B cell (primary cell): ENCODE results near the gene CA5A. TPM values are rescaled to one million over a fixed set of nuclear protein-coding genes. Genes with fewer than 3 reads are reported as not detected.

ENCODE experiments used
- ATAC-seq: fragments of 200-7000 bp; cut with Tn5 transposase; one replicate; pipeline ENCODE4 v1.10.0; 2021; ENCODE audit warnings: low read depth, mild to moderate bottlenecking, moderate number of reproducible peaks, moderate library complexity
- CTCF ChIA-PET: fragments of 350-600 bp; sonication (Branson Sonifier 250); formaldehyde crosslinking; loops from one replicate; lab custom pipeline; 2021; ENCODE audit warnings: antibody characterized with exemption, inconsistent platforms; lab: Charles Lee
- POLR2A ChIA-PET: fragments of 350-600 bp; sonication (Branson Sonifier 250); formaldehyde crosslinking; loops from one replicate; lab custom pipeline; 2021; ENCODE audit warnings: antibody characterized with exemption; lab: Charles Lee
- DNase-seq: peaks from one replicate; pipeline ENCODE4 v3.0.0; 2013
- H2AFZ ChIP-seq: 2 replicates; pipeline ENCODE4 v1.6.1; 2012; ENCODE audit warnings: mild to moderate bottlenecking, low read depth, low read length; ENCODE audit not compliant: insufficient read depth, poor library complexity, severe bottlenecking
- H3K27ac ChIP-seq, 2 donors: 1 replicate in 1 of 2; 2 replicates in 1 of 2; pipeline ENCODE4 v1.5.1; 2012 to 2013; ENCODE audit warnings: low read length in 2 of 2, mild to moderate bottlenecking in 2 of 2, moderate library complexity in 1 of 2
- H3K27me3 ChIP-seq, 4 experiments: fragments of 200-600 bp in 1 of 4; sonication (generic) in 1 of 4; replicated peaks in 1 of 4; 1 replicate in 2 of 4; 2 replicates in 2 of 4; pipeline versions ENCODE4 v1.6.1 to v1.7.0; 2013 to 2016; ENCODE audit warnings: low read length in 3 of 4, mild to moderate bottlenecking in 2 of 4, mixed read lengths in 1 of 4, moderate library complexity in 1 of 4; ENCODE audit not compliant: insufficient read depth in 4 of 4, control insufficient read depth in 3 of 4; ENCODE audit errors: control extremely low read depth in 1 of 4
- H3K36me3 ChIP-seq, 2 experiments: replicated peaks in 1 of 2; 1 replicate in 1 of 2; 2 replicates in 1 of 2; pipeline versions ENCODE4 v1.6.1 to v1.7.1; 2013; ENCODE audit warnings: low read length in 1 of 2; ENCODE audit not compliant: insufficient read depth in 2 of 2, control insufficient read depth in 1 of 2; ENCODE audit errors: control extremely low read depth in 1 of 2, extremely low read depth in 1 of 2
- H3K4me1 ChIP-seq, 2 donors: fragments of 200-600 bp in 1 of 2; sonication (generic) in 1 of 2; 1 replicate in 1 of 2; 2 replicates in 1 of 2; pipeline versions ENCODE4 v1.5.1 to v1.6.1; 2013 to 2017; ENCODE audit warnings: low read length in 2 of 2; ENCODE audit not compliant: control insufficient read depth in 2 of 2, insufficient read depth in 2 of 2
- H3K4me2 ChIP-seq: replicated peaks from 2 replicates; pipeline ENCODE3; 2012; ENCODE audit warnings: mild to moderate bottlenecking, low read depth, low read length; ENCODE audit not compliant: poor library complexity, severe bottlenecking
- H3K4me3 ChIP-seq, 5 experiments: fragments of 200-600 bp in 1 of 5; sonication (generic) in 1 of 5; 1 replicate in 3 of 5; 2 replicates in 2 of 5; pipeline versions ENCODE4 v1.5.1 to v1.7.0; 2011 to 2016; ENCODE audit warnings: low read length in 4 of 5, mild to moderate bottlenecking in 4 of 5, low read depth in 2 of 5, control low read depth in 1 of 5, moderate library complexity in 1 of 5; ENCODE audit not compliant: insufficient read depth in 1 of 5; ENCODE audit errors: control extremely low read depth in 1 of 5, extremely low read depth in 1 of 5
- H3K79me2 ChIP-seq: fragments of 200-600 bp; sonication (generic); one replicate; pipeline ENCODE4 v1.6.0; 2016; ENCODE audit warnings: low read length; ENCODE audit not compliant: control insufficient read depth, insufficient read depth
- H3K9ac ChIP-seq: fragments of 200-600 bp; sonication (generic); 2 replicates; pipeline ENCODE4 v1.6.1; 2017; ENCODE audit warnings: mild to moderate bottlenecking, low read length, moderate library complexity
- H3K9me3 ChIP-seq, 3 donors: one replicate each; pipeline versions ENCODE4 v1.6.1 to v1.7.1; 2013; ENCODE audit warnings: low read length in 2 of 3; ENCODE audit not compliant: control insufficient read depth in 2 of 3, insufficient read depth in 1 of 3; ENCODE audit errors: control extremely low read depth in 1 of 3
- H4K20me1 ChIP-seq: 2 replicates; pipeline ENCODE4 v1.6.0; 2012; ENCODE audit warnings: mild to moderate bottlenecking, low read length; ENCODE audit not compliant: insufficient read depth, control insufficient read depth, poor library complexity, severe bottlenecking
- H3K27ac Mint-ChIP-seq: one replicate; pipeline ENCODE4 v1.8.0; 2021; ENCODE audit warnings: mixed read lengths
- H3K27me3 Mint-ChIP-seq: one replicate; pipeline ENCODE4 v1.8.0; 2021; ENCODE audit warnings: mixed read lengths
- H3K4me1 Mint-ChIP-seq: one replicate; pipeline ENCODE4 v1.8.0; 2021; ENCODE audit warnings: mixed read lengths
- H3K4me3 Mint-ChIP-seq: one replicate; pipeline ENCODE4 v1.8.0; 2021; ENCODE audit warnings: mixed read lengths
- H3K9me3 Mint-ChIP-seq: one replicate; pipeline ENCODE4 v1.8.0; 2022; ENCODE audit warnings: mixed read lengths; ENCODE audit not compliant: insufficient read depth
- EZH2 ChIP-seq: IDR thresholded peaks from 2 replicates; pipeline ENCODE4 v1.6.1; 2012; ENCODE audit warnings: borderline replicate concordance, low read depth, mild to moderate bottlenecking, moderate library complexity, low read length; ENCODE audit not compliant: insufficient read depth, poor library complexity, severe bottlenecking
- WGBS: methylation state at CpG from one replicate; pipeline ENCODE4 v1.1.5; 2013; ENCODE audit warnings: missing lambda C conversion rate; ENCODE audit not compliant: insufficient coverage; 5-methylcytosine and 5-hydroxymethylcytosine counted together
- intact Hi-C: fragments of 100-400 bp; cut with micrococcal nuclease; formaldehyde crosslinking; loops from one replicate; pipeline ENCODE4 v1.10.0; 2022
- polyA plus RNA-seq: library from polyadenylated mRNA; depleted of rRNA; stranded (reverse); fragments of >200 nt; gene quantifications from 2 replicates; pipeline ENCODE4 v1.2.3, GENCODE V29; 2012
- total RNA-seq, 2 donors: library from RNA; stranded (reverse); fragments of 120-200 nt in 1 of 2; gene quantifications; 1 replicate in 1 of 2; 2 replicates in 1 of 2; pipeline versions ENCODE4 v1.2.3 to v1.2.4, GENCODE V29; 2013 to 2022
- TF ChIP-seq, protein P1 (sequence below): fragments of 200-600 bp; IDR thresholded peaks from one replicate; pipeline ENCODE4 v1.8.0; 2022; ENCODE audit warnings: antibody characterized with exemption, mild to moderate bottlenecking

CA5A gene
- total and polyA plus RNA-seq, 2 donors (not counting 1 experiment from before 2014, with no cell fraction given), result 0.27 TPM; not detected in 1

DNA sequence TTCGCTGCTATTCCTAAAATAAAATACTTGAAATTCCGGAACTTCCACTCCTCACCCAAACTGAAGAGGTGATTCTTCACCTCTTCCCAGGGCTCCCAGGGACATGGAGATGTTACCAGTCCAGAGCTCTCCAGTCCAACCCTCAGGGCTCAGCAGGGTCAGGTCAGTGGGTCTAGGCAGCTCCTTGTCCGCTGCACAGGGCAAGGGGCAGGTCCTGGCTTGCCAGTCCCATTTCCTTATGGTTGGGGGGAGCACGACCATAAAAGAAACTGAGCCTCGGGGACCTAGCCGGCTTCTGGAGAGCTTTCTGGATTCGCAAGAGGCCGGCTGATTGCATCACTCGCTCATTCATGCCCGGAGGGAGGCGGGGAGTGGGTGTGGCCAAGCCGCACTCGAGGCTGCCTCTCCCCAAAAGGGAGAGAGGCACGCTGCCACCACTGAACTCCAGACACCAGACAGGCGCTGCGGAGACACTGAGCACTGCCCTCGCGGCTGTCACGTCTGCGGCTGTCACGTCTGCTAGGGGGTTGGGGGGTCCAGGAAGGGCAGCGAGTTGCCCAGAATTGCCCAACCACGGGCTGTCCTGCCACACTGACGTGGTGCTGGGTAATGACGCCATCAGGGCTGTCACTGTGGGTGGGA lies 82.8 kb downstream of the CA5A start:
- TF ChIP-seq EZH2, result no peak
- TF ChIP-seq, protein P1, sequence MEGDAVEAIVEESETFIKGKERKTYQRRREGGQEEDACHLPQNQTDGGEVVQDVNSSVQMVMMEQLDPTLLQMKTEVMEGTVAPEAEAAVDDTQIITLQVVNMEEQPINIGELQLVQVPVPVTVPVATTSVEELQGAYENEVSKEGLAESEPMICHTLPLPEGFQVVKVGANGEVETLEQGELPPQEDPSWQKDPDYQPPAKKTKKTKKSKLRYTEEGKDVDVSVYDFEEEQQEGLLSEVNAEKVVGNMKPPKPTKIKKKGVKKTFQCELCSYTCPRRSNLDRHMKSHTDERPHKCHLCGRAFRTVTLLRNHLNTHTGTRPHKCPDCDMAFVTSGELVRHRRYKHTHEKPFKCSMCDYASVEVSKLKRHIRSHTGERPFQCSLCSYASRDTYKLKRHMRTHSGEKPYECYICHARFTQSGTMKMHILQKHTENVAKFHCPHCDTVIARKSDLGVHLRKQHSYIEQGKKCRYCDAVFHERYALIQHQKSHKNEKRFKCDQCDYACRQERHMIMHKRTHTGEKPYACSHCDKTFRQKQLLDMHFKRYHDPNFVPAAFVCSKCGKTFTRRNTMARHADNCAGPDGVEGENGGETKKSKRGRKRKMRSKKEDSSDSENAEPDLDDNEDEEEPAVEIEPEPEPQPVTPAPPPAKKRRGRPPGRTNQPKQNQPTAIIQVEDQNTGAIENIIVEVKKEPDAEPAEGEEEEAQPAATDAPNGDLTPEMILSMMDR, result no peak
- 30% methylated on average over 21 of the region's 25 CpGs for WGBS
- H3K27me3 Mint-ChIP-seq, result no peaks in the 10 kb centered on the region
- H3K4me1 ChIP-seq, result peaks cover 4 to 37% of the 10 kb centered on the region in 2 donors
- H3K4me2 ChIP-seq, result peak overlapping the region; percentile 70
- H3K4me1 Mint-ChIP-seq, result peaks cover 29% of the 10 kb centered on the region
- peak; percentile 69 for ATAC-seq
- no peaks in the 10 kb centered on the region for H4K20me1 ChIP-seq
- peak overlapping the region; percentile 29 for H3K9ac ChIP-seq
- peak overlapping the region; percentile 58 for H2AFZ ChIP-seq
- H3K27ac Mint-ChIP-seq, result peak overlapping the region; percentile 15
- no peaks in the 10 kb centered on the region for H3K9me3 Mint-ChIP-seq
- peak overlapping the region; percentile 71 for H3K4me3 Mint-ChIP-seq
- no peaks in the 10 kb centered on the region for H3K27me3 ChIP-seq
- H3K4me3 ChIP-seq, result peak overlapping the region in 2 of 5 experiments; percentile 22 to 46
- intact Hi-C loops, result loop anchor here (5.0 kb wide), 2 partner anchors 41 to 76 kb away; no protein-coding TSS in a partner anchor
- H3K27ac ChIP-seq, result no peak overlapping the region
- no peaks in the 10 kb centered on the region for H3K36me3 ChIP-seq
- POLR2A ChIA-PET, result interaction anchor here (0.9 to 1.5 kb wide), 2 partner anchors 10 to 75 kb away, joined by 3 to 4 read pairs; no protein-coding TSS in a partner anchor
- no peaks in the 10 kb centered on the region for H3K9me3 ChIP-seq
- CTCF ChIA-PET, result interaction anchor here (1.2 to 3.3 kb wide), 3 partner anchors 18 to 74 kb away, joined by 3 to 12 read pairs (median 6); no protein-coding TSS in a partner anchor
- H3K79me2 ChIP-seq, result peaks cover 30% of the 10 kb centered on the region
- peak; percentile 80 for DNase-seq

DNA sequence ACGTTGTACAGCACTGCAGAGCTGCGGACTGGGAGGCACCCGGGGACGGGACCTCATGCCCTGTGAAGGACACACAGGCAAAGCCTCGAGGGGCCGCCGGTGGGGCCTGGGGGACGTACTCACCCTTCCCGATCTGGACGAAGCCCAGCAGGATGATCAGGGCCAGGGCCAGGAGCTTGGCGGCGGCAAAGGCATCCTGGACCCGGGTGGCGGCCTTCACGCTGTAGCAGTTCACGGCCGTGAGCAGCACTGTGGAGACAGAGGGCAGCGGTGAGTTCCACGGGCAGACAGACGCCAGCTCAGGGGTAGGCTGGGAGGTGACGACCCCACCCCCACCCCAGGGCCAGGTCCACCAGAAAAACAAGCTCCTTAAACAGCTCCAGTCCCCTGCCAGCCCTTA lies 84.7 kb downstream of the CA5A start:
- H3K4me2 ChIP-seq, result no peak overlapping the region
- Mint-ChIP-seq H3K4me1 (peaks cover 24% of the 10 kb centered on the region), H3K4me3 (no peak overlapping the region), H3K27me3 (no peaks in the 10 kb centered on the region), H3K27ac (no peak overlapping the region), H3K9me3 (no peaks in the 10 kb centered on the region)
- ChIA-PET CTCF (interaction anchor here (0.9 to 3.6 kb wide), 4 partner anchors 19 to 97 kb away, joined by 3 to 72 read pairs (median 8); partner anchors contain the start of gene SLC7A5), POLR2A (no interaction called here)
- 95% methylated on average over 21 of the region's 21 CpGs for WGBS
- H3K27me3 ChIP-seq, result no peaks in the 10 kb centered on the region
- H3K4me1 ChIP-seq, result peaks cover 4 to 32% of the 10 kb centered on the region in 2 donors
- H3K27ac ChIP-seq, result no peak overlapping the region
- no peak overlapping the region for H3K9ac ChIP-seq
- H4K20me1 ChIP-seq, result no peaks in the 10 kb centered on the region
- TF ChIP-seq, protein P1, result no peak
- no peak for TF ChIP-seq EZH2
- intact Hi-C loops, result loop anchor here (2.0 to 5.0 kb wide), 3 partner anchors 39 to 585 kb away; no protein-coding TSS in a partner anchor
- no peak overlapping the region for H2AFZ ChIP-seq
- no peaks in the 10 kb centered on the region for H3K36me3 ChIP-seq
- H3K9me3 ChIP-seq, result no peaks in the 10 kb centered on the region
- peaks cover 25% of the 10 kb centered on the region for H3K79me2 ChIP-seq
- no peak for DNase-seq
- no peak for ATAC-seq
- H3K4me3 ChIP-seq, result no peak overlapping the region
